Dedifferentiated amniotic fluid mesenchymal stem cell (primary cell): ENCODE results near the gene HYAL3.
A peak's percentile ranks its signal among the peaks of the same experiment; 100 is the strongest.
"Not testable (repeated sequence)": the region's sequence is repeated elsewhere in the genome, so short reads cannot be mapped to it uniquely, and the experiment has no call there.

Experiments
- DNase-seq: peaks from one replicate; pipeline ENCODE4 v3.0.0-alpha.2; 2016; ENCODE audit errors: extremely low spot score

The HYAL3 gene

DNA sequence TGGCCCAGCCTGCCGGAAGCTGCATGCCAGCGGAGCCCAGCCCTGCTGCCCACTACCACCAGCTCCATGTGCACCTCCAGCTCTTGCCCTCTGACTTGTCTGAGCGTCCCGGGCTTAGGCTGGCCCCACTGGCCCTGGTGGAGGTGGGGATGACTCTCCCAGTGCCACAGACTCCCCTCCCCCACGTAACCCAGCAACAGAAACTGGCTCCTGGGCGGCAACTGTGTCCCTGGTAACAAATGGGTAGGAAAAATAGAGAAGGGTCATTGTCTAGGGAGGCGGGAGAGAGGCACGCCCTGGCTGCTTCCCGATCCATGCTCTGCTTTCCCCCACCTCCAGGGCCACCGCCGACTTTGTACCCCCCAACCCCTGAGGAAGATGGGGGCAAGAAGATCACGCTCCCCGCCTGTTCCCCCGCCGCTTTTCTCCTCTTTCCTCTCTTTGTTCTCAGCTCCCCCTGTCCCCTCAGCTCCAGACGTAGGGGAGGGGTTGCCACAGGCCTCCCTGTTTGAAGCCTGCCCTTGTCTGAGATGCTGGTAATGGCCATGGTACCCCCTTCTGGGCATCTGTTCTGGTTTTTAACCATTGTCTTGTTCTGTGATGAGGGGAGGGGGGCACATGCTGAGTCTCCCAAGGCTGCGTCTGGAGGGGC lies 41.0 kb downstream of the HYAL3 start:
- DNase-seq: no peak

- DNase-seq: no peak
These were observed 42.0 kb downstream of the HYAL3 start for GRCh38 chr3:50256978-50257890.

- no peak for DNase-seq
These were observed 44.0 kb downstream of the HYAL3 start for GRCh38 chr3:50255251-50255615.

- DNase-seq: no peak
These were observed 44.5 kb downstream of the HYAL3 start for GRCh38 chr3:50254577-50255250.

DNA sequence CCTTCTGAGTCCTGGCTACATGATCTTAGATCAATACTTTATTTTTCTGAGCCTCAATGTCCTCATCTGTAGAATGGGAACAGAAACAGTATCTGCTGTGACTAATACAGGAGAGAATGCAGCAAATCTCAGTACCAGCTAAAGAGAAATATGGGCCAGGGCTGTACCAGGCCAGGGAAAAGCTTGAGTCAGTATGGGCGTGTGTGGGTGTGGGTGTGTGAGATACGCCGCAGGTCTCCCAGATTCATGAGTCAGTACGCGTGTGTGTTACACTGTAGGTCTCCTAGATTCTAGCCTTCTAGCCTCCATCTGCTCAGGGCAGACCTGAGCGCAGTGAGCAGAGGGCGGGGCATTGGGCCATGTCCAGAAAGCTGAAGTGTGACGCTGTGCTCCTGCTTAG lies 48.0 kb downstream of the HYAL3 start:
- no peak for DNase-seq

GRCh38 chr3:50250514-50250913 lies 48.7 kb downstream of the HYAL3 start:
- no peak for DNase-seq

DNA sequence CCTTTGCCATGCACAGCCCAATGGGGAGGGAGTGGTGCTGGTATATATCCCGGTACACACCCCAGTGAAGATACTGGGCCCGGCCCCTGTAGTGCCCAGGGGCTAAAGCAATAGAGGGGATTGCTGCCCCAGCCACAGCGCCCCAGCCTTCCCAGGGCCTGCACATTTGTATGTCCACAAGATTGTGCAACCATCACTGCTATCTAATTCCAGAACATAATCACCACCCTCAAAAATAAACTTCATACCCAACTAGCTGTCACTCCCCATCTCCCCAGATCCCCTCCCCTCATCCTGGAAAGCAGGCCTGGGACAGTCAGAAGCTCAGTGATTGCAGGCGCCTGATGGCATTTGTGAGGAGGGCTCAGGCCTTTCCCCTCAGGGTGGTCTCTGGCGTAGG lies 49.7 kb downstream of the HYAL3 start:
- DNase-seq: no peak

- DNase-seq: no peak
These were observed 50.8 kb downstream of the HYAL3 start for GRCh38 chr3:50248387-50248786.

DNA sequence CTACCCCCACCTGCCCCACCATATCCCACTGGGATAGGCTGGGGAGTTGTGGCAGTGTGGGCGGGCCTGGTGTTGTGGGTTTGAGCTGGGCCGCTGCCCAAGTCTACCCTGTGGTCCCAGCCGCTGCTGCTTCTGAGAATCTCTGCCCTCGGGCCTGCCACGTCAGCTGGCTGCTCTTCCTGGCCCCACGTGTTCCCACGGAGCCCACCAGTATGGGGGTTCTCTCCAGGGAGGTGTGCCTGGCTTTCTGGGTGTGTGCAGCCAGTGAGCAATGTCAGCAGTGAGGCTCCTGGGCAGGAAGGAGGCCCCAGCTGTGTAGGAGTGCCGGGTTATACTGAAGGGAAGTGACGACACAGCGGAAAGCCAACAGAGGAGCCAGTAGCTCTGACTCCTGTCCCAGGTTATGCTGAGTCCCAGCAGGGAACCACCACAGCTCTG lies 52.7 kb downstream of the HYAL3 start:
- peak; percentile 83 for DNase-seq

DNA sequence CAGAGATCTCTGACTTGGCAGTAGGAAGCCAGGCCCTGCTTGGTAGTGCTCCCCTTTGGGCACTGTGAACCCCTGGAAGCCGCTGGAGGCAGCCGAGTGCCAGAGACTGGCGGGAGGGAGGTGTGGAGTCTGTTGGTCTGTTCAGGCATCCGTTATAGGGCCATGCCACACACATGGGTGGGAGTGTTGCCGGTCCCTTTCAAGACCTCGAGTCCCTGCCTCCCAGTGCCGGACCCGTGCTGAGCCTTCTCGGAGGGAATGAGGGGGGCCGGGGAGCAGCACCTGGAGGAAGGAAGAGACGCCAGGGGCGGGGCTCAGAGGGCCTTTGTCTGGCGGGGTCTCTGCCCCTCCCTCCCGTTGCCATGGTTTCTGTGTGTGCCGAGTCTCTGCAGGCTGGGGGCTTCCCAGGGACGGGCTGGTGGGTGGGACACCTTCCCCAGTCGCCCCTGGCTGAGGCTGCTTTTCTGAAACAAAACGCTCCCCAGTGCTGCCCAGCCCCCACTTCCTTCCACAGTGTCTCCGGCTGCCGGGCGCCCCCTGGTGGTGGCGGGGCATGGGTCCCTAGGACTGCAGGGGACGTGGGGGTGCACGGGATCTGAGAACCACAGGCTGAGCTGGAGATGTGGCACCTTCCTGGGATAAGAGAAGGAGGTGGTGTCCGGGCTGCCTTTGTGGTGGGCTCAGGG lies 53.2 kb downstream of the HYAL3 start:
- peak; percentile 86 for DNase-seq

- no peak for DNase-seq
These were observed 53.9 kb downstream of the HYAL3 start for GRCh38 chr3:50245251-50245745.

GRCh38 chr3:50244813-50245212 lies 54.4 kb downstream of the HYAL3 start:
- DNase-seq: not testable (repeated sequence)

GRCh38 chr3:50243543-50243895 lies 55.7 kb downstream of the HYAL3 start:
- DNase-seq: no peak

DNA sequence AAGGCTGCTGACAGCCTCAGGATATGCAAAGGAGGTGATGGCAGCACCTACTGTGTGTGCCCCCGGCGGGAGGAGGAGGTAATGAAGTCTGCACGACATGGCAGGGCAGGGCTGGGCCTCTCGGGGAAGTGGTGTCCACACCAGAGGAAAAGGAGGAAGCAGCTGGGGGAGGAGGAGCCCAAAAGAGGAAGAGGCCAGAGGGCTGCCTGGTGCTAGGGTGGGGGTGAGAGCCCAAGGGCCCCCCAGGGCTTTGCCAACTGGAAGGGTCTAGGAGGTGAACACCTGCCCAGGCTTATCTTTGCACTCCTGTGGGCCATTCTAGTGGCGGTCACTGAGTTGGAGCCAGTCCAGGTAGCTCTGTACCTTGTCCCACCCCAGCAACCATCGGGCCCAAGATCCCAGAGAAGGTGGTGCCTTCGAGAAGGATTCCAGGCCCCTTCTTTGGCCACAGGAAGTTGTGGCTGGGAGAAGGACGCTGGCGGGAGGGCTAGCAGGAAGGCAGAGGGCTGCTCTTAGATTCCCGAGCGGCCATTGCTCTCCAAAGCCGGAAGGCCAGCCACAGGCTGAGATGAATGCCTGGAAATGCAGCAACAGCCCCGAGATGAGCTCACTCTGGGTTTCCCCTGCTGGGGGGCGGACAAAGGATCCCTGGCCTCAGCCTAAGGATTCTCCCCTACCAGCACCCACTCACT lies 56.2 kb downstream of the HYAL3 start:
- no peak for DNase-seq
